ENCODE data around the gene ISYNA1. TPM values are rescaled to one million over a fixed set of nuclear protein-coding genes. Genes with fewer than 3 reads are reported as not detected.

Gene ISYNA1
- total RNA-seq, 4 donors from 2014 or later, result 5.3 to 26.4 (median 14.0) TPM

DNA sequence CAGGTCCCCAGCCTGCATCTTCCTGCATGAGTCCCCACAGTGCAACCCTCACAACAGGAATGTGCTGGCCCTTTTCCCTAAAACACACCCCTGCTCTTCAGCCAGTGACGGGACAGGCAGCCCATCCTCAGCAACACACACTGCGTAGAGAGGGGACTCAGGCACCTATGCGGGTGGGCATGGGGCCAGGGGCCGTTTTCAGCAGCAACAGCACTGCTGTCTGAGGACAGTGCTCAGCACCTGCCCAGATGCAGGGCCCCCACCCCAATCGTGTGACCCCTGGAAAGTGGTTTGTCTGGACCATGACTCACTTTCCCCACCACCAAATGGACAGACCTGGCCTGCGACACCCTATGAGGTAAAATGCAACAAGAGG lies 28.0 kb upstream of the ISYNA1 start:
- Histone ChIP-seq H3K36me3 (peaks cover 0 to 36% (median 0%) of the 10 kb centered on the region in 3 donors), H3K27ac (peak overlapping the region in 3 of 4 donors; percentile 59 to 75 (median 75)), H3K4me1 (peaks cover 0 to 63% (median 8%) of the 10 kb centered on the region in 4 donors), H3K4me3 (no peak overlapping the region), H3K9me3 (no peaks in the 10 kb centered on the region), H3K27me3 (no peaks in the 10 kb centered on the region)
- no peak for DNase-seq
- TF ChIP-seq POLR2A (IDR thresholded peaks at IDR 0.05), result no peak

DNA sequence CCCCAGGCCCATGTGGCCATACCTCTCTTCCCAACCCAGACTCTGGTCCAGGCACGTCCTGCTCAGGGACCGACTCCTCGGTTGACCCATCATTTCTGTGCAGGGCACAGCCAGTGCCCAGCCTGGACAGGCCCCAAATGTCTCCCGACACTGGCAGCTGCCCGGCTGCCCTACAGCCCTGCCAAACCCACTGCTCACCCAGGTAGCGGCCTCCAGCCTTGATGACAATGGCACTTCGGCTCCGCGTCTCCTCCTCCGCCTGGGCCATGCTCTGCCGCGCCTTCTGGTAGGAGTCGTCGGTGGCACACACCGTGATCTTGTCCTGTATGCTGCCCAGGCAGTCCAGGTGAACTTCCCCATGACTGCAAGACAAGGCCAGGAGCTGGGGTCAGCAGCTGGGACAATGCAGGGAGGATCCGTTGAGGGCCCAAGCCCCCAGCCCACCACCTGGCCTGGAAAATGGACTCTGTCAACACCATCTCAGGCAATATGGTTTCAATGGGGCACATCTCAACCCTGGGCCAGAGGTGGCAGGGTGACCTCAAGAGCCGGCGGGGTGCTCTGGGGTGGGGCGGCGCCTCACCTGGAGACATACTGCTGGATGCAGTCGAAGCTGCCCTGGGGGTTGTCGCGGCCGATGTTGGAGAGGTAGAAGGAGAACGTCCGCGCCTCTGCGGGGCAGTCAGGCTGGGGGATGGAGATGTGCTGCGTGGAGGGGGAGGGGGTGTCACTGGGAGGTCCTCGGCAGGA lies 27.5 kb upstream of the ISYNA1 start:
- Histone ChIP-seq H3K36me3 (peaks cover 0 to 36% (median 0%) of the 10 kb centered on the region in 3 donors), H3K4me3 (no peak overlapping the region), H3K27me3 (no peaks in the 10 kb centered on the region), H3K9me3 (no peaks in the 10 kb centered on the region), H3K4me1 (peaks cover 0 to 63% (median 6%) of the 10 kb centered on the region in 4 donors), H3K27ac (peak overlapping the region; percentile 59 to 75 (median 70))
- no peak for DNase-seq
- TF ChIP-seq CTCF (IDR thresholded peaks at IDR 0.05) (no peak), POLR2A (IDR thresholded peaks at IDR 0.05) (no peak)

DNA sequence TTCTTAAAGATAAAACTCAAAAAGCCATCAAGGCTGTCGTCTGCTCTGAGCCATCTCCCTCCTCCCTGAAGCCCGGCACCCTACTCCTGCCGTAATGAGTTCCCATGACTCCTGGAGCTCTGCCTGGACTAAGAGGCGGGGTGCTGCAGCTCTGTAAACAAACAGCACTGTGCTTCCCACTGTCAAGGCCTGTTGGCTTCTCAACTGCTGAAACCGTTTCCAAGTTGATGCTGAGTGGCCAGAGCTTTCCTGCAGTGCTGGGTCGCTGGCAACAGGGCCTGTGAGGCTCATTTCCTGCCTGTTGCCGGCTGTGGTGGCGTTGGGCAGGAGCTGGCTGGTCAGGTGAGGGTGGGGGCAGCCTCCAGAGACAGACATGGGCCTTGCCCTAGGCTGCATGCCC lies 26.7 kb upstream of the ISYNA1 start:
- H3K36me3 ChIP-seq, result peaks cover 0 to 38% (median 0%) of the 10 kb centered on the region in 3 donors
- H3K9me3 ChIP-seq, result no peaks in the 10 kb centered on the region
- no peak overlapping the region for H3K4me3 ChIP-seq
- no peaks in the 10 kb centered on the region for H3K27me3 ChIP-seq
- H3K4me1 ChIP-seq, result peaks cover 0 to 63% (median 5%) of the 10 kb centered on the region in 4 donors
- TF ChIP-seq CTCF (IDR thresholded peaks at IDR 0.05) (no peak), POLR2A (IDR thresholded peaks at IDR 0.05) (no peak)
- peak in 2 of 3 donors; percentile 22 to 81 for DNase-seq
- peak overlapping the region; percentile 59 to 75 (median 70) for H3K27ac ChIP-seq

GRCh38 chr19:18461471-18461870 lies 23.5 kb upstream of the ISYNA1 start:
- Histone ChIP-seq H3K27ac (peak overlapping the region; percentile 59 to 89 (median 74)), H3K4me1 (peaks cover 0 to 50% (median 3%) of the 10 kb centered on the region in 4 donors), H3K27me3 (no peaks in the 10 kb centered on the region), H3K36me3 (peaks cover 0 to 61% (median 0%) of the 10 kb centered on the region in 3 donors), H3K9me3 (no peaks in the 10 kb centered on the region), H3K4me3 (no peak overlapping the region)
- DNase-seq, result no peak
- TF ChIP-seq POLR2A (IDR thresholded peaks at IDR 0.05), result no peak
- no peak for TF ChIP-seq CTCF (IDR thresholded peaks at IDR 0.05)

GRCh38 chr19:18460900-18461299 lies 23.0 kb upstream of the ISYNA1 start:
- H3K27me3 ChIP-seq, result no peaks in the 10 kb centered on the region
- H3K9me3 ChIP-seq, result no peaks in the 10 kb centered on the region
- no peak overlapping the region for H3K4me3 ChIP-seq
- H3K4me1 ChIP-seq, result peaks cover 0 to 45% (median 3%) of the 10 kb centered on the region in 4 donors
- peak overlapping the region; percentile 59 to 89 (median 74) for H3K27ac ChIP-seq
- TF ChIP-seq CTCF (IDR thresholded peaks at IDR 0.05), result no peak
- TF ChIP-seq POLR2A (IDR thresholded peaks at IDR 0.05), result no peak
- no peak for DNase-seq
- H3K36me3 ChIP-seq, result peaks cover 0 to 66% (median 0%) of the 10 kb centered on the region in 3 donors

Measured in Peyer's patch (tissue), 4 donors.